ENCODE results near the gene C15orf62.

C15orf62 gene

DNA sequence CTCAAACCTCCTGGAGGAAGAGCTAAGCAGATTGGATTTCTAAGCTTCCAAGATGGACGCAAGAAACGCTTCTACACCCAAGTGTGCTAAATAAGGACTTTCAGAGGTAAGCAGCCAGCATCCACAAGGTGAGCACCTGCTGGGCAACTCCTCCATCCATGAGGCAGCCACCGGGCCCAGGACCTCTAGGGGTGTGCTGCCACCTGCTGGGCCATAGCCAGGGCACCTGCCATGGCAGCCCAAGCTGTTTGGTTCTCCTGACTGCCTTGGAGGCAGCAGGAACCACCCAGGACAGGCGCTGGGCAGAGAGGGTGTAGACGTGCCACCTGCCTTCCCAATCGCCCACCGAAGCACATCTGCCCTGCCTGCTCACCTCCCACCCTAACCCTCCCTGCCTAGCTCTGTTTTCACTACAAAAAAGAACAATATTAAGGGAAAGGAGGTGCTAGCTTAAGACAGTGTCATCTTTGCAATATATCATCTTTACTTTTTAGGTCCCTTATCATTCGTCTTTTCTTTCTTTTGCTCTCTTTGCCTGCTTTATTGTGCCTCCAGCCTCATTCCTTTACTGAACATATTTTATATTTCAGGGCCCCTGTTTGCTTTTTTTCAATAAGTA is 12.9 kb downstream of the C15orf62 start:
- DNase-seq (ENCODE audit: low read depth), result no peak

DNA sequence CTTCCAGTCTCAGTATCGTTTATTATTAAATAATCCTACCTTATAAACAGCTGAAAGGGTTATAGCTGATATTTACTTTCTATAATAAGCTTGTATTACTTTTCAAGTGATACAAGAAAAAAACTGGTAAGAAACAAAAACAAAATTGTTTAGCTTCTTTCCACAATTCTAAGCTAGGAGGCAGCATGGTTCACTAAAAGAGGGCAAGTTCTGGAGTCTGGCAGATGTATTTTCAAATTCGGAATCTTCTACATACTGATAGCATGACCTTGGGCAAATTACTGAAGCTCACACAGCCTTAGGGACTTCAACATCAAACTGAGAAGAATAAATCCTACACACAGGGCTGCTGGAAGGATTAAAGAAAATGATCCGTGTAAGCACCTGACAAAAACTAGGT is 15.4 kb downstream of the C15orf62 start:
- no peak for DNase-seq (ENCODE audit: low read depth)

DNA sequence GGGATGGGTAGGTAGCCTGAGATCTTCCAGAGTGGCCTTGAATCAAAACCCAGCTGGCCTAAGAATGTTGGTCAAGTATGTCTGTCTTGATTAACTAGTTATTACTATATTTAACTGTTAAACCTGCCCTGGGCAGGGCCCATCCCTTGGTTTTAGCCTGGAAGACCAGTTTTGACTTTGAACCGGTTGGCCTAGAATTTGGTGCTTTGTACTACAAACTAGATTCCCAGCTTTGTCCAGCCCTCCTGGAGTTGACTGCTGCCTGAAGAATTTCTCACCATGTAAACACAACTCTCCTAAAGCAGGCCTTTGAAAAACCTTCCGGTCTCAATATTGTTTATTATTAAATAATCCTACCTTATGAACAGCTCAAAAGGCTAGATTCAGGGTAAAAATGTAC is 16.0 kb downstream of the C15orf62 start:
- no peak for DNase-seq (ENCODE audit: low read depth)

DNA sequence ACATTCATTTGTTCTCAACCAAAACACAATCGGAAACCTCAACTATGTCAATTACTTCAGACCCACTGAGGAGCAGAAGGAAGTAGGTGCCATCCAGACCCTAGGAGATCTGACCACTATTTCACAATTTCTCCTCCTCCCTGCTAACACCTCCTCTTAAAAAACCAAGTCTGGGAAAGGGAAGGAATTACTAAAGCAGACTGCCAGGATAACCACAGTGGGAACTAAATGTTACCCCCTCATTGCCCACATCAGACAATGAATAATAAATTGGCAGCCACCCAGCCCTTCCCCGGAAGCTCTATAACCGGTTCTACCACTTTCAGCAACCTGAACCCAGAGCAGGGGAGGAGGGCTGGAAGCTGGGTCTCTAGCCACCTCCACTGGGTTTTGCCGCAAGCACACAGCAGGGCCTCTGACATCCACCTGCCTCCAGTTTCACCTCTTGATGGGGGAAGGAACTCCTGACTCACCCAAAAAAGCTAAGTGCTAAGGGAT is 17.6 kb downstream of the C15orf62 start:
- no peak for DNase-seq (ENCODE audit: low read depth)

DNA sequence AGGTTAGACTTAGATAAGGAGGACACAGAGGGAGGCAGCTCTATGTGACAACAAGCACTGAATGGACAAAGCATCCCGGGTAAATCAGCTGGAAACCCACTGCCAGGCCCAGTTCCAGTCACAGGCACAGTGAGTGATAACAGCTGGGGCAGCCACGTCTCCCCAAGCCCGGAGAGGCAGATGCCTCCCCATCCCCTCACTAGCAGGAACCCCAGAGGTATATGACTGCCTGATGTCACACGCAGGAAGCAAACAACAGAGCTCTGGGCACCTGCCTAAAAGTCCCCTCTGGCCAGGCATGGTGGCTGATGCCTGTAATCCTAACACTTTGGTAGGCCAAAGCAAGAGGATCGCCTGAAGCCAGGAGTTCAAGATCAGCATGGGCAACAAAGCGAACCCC is 18.2 kb downstream of the C15orf62 start:
- DNase-seq (ENCODE audit: low read depth), result no peak

DNA sequence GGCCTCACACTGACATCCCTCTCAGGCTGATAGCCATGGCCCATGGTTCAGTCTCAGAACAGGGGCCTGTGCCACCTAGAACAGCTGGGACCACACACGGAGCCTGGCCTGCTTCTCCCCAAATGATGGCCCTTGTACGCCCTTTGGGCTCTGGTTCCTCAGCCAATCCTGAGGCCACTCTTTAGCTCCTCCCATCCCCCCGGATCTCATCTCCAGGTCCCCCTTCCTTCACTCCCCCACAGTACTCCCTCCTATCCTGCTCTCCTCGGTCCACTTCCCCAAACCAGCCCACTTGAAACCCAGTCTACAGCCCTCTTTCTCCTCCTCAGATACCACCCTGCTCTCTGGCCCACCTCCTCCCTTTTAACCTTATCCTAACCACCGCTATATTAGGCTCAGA is 19.3 kb downstream of the C15orf62 start:
- no peak for DNase-seq (ENCODE audit: low read depth)

DNA sequence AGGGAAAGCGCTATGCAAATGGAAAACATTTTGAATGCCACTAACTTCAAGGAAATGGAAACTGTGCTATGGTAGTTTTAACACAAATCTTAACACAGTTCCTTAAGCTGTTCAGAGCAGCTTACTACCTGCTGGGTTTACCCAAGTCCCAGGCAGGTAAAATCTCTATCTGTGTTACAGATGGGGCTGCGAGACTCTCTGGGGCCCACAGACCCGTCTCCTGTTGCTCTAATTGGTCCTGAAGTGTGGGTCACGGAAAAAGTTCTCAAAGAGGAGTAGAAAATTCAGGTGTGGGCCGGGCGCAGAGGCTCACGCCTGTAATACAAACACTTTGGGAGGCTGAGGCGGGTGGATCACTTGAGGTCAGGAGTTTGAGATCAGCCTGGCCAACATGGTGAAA is 20.2 kb downstream of the C15orf62 start:
- no peak for DNase-seq (ENCODE audit: low read depth)

DNA sequence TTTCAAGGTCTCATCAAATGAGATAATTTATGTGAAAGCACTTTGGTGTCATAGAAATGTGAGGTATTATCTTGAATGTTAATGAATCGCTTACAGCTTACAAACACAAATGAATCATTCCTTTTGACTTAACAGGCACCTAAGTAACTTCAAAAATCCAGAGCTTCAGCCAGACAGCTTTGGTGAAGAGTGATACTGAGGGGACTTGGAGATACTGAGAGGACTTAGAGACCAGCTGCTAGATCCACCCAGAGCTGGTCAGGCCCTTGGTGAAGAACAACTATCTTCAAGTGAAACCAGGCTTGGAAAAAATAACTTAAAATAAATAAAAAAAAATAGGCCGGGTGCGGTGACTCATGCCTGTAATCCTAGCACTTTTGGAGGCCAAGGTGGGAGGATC is 20.9 kb downstream of the C15orf62 start:
- DNase-seq (ENCODE audit: low read depth), result no peak

DNA sequence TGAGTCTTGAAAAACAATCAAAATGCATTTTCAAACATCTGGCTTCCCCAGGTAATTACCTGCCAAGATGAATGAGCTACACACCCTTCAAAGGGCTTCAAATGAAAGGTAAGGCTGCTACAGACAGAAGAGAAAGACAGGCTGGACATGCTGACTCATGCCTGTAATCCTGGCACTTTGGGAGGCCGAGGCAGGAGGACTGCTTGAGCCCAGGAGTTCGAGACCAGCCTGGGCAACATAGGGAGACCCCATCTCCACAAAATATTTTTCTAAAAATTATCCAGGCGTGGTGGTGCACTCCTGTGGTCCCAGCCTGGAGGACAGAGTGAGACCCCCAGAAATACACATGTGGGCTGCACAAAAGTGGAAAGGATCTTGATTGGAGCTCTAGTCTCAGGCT is 22.6 kb downstream of the C15orf62 start:
- DNase-seq (ENCODE audit: low read depth), result no peak

DNA sequence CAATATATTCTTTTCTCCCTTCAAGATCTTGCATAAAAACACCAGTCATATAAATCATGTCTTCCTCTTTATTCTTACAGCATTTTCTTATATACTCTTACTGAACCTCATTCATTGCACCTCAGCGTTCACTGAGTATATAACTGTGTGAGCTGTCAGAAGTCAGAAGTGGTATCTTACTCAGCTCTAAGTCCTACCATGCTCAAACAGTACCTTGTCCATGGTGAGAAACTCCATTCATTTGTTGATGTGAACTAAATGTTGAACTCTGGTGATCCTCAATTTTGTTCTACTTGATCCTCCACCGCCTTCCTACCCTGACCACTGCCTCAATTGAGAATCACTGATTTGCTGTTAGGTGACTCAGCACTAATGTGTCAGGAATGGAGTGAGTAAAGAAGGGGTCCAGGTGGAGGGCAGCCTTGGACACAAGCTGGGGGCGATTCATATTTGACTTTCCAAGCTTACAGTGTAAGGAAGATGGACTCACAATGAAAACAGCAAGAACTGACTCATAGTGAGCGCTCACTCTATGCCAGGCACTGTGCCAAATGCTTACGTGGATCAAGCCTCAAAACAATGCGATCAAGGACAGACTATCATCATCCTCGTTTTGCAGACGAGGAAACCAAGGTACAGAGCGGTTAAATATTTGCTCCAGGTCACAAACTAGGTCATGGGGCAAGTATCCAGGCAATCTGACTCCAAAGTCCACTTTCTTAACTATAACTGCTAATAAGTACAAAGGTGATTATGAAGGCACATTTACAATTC is 23.6 kb downstream of the C15orf62 start:
- peak; percentile 69 for DNase-seq (ENCODE audit: low read depth)

DNA sequence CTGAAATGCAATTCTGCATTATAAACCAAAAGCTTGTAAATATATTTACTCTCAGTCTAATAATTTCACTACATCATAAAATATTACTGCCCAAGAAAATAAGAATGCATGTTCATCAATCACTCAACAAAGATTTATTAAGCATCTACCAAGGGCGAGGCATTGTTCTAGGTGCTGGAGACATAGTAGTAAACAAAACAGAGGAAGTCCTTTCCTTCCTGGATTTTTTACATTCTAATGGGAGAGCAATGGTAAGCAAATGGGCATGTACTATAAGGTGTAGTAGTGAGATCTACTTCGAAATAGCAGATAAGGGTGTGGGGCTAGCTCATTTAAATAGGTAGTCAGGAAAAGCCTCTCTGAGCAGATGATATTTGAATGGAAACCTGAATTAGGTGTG is 26.3 kb downstream of the C15orf62 start:
- no peak for DNase-seq (ENCODE audit: low read depth)

DNA sequence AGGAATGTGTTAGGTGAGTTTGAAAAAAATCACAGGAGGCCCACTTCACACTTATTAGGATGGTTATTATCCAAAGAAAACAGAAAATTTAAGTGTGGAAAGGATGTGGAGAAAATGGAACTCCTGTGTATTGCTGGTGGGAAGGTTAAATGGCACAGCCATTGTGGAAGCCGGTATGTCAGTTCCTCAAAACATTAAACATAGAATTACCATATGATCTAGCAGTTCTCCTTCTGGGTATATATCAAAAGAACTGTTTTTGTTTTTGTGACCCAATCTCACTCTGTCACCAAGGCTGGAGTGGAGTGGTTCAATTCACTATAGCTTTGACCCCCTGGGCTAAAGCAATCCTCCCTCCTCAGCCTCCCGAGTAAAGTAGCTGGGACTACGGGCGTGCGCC is 26.7 kb downstream of the C15orf62 start:
- DNase-seq (ENCODE audit: low read depth), result no peak

DNA sequence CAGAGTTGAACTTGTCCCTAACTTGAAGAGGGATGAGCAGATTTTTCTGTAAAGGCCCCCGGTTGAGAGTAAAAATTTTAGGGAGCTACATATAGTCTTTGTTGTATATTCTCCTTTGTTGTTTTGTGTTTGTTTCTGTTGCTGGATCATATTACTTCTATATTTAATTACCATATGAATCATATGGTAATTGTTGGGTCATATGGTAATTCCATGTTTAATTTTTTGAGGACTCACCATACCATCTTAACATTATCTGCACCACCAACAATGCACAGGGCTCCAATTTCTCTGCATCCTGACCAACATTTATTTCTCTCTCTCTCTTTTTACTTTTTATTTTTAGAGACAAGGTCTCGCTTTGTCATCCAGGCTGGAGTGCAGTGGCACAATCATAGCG is 29.7 kb downstream of the C15orf62 start:
- DNase-seq (ENCODE audit: low read depth), result no peak

DNA sequence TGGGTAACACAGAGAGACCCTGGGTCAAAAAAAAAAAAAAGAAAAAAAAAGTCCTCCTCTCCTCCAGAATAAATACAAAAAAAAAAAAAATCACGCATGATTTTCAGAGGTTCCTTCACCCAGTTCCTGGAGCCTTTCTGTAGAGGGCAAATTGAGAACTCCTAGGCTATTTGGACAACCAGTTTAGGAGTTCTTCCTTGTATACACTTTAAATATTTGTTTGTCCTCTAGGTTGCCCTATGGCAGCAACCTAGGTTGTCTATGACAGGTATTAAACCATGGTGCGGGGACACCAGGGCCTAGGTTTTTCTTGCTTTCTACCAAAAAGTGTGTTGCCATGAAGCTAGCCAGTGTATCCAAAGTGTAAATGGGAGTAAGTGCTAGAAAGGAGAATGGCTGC is 33.3 kb downstream of the C15orf62 start:
- no peak for DNase-seq (ENCODE audit: low read depth)

DNA sequence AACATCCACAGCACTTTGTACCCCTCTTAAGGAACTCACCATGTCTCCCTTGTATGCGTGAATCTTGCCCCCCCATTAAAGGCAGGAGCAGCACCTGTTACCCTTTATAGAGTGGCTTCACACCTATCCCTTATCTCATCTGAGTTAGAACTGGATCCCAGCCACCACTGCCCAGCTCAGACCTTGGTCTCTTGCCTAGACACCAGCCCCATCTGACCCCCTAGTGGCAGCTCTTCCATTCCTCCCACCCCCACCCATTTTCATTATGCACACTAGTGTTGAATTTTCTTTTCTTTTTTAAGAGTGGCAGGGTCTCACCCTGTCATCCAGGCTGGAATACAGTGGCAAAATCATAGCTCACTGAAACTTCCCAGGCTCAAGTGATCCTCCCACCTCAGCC is 33.9 kb downstream of the C15orf62 start:
- no peak for DNase-seq (ENCODE audit: low read depth)

DNA sequence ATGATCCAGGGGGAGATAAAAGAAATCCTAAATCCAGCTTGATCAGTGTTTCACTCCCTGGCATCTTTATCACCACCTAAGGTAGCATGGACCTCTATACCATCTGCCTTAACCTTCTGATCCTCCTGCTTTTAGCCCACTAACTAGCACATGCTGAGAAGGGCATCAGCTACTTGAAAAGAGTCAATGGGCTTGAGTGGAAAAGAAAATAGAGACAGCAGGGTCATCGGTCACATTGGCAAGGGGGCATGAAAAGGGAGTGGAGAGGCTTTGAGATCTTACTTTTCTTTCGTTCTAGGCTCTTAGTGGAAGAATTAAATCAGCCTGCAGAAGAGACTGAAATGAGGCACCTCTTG is 36.9 kb downstream of the C15orf62 start:
- DNase-seq (ENCODE audit: low read depth), result no peak

DNA sequence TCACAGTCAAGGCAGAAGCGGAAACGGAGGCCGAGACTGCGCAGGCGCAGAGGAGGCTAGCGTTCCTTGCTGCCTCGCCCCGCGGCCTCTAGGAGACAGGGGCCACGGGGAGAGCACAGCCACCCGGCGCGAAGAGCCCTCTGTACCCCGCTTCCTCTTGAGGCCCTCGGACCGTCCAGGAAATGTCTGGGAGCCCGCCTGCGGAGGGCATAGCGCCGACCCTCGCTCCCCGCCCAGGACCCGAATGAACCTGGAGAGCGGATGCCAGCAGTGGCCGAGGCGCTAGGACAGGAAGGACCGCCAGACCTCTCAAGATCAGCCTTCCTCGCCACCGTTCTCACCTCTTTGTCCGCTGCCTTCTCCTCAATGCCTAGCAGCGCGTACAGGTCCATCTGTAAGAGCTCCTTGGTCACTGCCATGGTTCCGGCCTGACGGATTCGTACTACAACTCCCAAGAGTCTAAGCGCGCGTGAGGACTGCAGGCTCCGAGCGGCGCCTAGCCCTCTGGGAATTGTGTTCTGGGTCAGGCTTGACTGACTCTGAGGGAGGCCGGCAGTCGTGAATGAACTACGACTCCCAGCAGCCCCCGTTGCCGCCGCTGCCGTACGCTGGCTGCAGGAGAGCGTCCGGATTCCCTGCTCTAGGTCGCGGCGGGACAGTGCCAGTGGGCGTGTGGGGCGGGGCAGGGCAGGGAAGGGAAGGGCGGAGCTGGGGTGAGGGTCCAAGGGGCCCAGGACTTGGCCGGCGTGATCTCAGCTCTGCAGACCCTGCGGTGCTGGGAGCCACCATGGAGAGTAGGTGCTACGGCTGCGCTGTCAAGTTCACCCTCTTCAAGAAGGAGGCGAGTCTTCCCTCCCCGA is 37.5 kb downstream of the C15orf62 start, which contains the start of the genes DNAJC17 and ZFYVE19:
Gene DNAJC17 (minus strand): TSS at position 446 of the 860 bp plus-strand sequence. CDS start 27 bp downstream, at position 419.
Gene ZFYVE19 (plus strand): TSS at position 62 of the 860 bp plus-strand sequence. CDS start 501 bp downstream, at position 563.
- peak; percentile 90 for DNase-seq (ENCODE audit: low read depth)

DNA sequence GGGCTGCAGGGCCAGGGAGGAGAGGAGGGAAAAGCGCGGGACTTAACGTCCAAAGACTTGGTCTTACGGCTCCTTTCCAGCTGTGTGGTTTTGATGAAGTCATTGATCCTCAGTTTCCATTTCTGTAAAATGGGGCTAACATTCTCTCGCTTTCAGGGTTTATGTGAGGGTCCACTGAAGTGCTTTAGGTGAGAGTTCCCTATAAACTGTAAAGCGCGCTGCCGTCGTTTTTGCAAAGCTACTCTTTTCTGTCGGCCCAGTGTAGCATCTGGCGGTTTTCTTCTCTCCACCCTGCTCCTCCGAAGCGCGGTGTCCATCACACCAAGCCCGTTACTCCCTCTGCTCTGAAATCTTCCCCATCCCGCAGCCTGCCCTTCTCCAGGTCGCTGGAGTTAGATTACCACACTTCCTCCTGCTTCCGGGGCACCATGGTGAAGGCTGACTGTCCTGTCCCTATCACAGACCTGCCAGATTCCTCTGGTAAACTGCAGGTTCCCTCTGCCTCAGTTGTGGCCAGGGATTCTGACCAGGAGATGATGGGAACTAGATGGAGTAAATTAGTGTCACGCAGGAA is 38.2 kb downstream of the C15orf62 start:
- no peak for DNase-seq (ENCODE audit: low read depth)

DNA sequence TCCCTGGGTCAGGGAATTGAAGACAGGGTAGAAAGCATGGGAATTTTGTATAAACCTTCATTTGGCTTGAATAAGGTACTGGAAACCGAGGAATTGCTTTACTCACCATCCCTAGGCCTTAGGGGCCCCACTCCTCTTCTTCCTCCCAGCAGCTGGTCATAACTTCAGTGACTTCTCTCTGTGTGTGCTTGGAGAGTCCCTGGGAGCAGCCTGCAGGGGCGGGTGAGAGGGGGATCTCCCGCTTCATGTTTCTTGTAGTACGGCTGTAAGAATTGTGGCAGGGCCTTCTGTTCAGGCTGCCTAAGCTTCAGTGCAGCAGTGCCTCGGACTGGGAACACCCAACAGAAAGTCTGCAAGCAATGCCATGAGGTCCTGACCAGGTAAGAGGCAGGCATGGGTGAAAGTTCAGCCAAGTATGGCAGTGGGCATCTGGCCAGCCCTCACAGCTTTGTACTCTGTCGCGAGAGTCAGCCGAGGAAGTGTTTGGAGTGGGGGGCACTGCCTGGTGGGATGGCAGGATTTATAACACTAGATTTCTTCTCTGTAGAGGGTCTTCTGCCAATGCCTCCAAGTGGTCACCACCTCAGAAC is 39.2 kb downstream of the C15orf62 start:
- no peak for DNase-seq (ENCODE audit: low read depth)

DNA sequence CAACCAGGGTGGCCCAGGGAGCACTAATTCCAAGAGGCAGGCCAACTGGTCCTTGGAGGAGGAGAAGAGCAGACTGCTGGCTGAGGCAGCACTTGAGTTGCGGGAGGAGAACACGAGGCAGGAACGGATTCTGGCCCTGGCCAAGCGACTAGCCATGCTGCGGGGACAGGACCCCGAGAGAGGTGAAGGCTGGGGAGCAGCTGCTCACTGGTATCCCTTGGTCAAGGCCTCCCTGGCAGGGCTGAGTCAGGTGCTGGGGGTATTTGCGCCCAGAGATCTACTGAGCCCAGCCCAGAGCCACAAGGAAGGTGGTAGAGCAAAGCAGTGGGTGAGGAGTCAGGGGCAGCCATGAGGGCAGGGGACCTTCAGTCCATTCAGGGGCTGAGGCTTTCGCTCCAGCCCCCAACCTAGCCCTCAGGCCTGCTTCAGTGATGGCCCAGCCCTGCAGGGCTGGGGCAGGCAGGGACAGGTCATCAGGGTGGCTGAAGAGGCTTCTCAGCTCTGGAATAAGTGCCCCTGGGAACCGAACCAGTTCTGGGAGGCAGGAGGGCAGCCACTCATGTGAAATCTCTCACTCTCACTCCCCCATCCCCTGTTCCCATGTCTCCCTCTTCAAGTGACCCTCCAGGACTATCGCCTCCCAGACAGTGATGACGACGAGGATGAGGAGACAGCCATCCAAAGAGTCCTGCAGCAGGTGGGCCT is 43.1 kb downstream of the C15orf62 start:
- DNase-seq (ENCODE audit: low read depth), result no peak

DNA sequence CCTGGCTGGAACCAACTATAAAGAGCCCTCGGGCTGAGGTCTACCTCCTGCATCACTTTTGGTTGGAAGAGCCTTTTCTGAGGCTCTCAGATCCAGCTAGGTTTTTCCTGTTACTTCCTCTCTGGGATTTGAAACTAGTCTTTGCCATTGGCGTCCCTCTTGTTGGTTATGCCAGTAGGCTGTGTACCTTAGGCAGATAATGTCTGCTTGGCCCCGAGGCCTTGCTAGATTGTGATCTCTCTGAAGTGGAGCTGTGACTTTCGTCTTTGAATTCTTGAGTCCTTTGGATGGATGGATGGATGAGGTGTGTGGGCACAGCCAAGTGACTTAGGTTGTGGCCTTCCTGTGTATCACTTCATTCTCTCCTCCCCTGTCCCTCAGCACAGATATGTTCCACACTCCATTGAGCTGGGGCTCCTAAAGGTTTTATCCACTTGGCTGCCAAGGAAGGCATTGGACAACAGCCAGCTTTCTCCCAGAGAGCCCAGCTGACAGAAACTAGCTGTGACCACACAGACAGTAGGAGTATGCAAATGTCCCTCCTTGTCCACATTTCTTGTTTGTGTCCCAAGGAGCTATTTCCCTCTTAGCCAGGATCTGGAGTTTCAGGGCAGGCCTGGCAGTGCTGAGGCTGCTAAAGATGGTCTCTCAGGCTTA is 45.4 kb downstream of the C15orf62 start:
- no peak for DNase-seq (ENCODE audit: low read depth)
